HG03064 (cell line): ENCODE measurements around the gene TRIM5.
"Not testable (repeated sequence)": the region's sequence is repeated elsewhere in the genome, so short reads cannot be mapped to it uniquely, and the experiment has no call there.

Experiments
- ATAC-seq: cut with Tn5 transposase; IDR thresholded peaks from one replicate; pipeline ENCODE4 v1.9.1; 2021; ENCODE audit warnings: low read depth; ENCODE audit not compliant: unreplicated experiment

TRIM5 gene, protein sequence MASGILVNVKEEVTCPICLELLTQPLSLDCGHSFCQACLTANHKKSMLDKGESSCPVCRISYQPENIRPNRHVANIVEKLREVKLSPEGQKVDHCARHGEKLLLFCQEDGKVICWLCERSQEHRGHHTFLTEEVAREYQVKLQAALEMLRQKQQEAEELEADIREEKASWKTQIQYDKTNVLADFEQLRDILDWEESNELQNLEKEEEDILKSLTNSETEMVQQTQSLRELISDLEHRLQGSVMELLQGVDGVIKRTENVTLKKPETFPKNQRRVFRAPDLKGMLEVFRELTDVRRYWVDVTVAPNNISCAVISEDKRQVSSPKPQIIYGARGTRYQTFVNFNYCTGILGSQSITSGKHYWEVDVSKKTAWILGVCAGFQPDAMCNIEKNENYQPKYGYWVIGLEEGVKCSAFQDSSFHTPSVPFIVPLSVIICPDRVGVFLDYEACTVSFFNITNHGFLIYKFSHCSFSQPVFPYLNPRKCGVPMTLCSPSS

GRCh38 chr11:5684646-5685362 lies at the start of gene TRIM5:
TSS of gene TRIM5 (minus strand) at chr11:5685074. CDS start at chr11:5680177, 4,897 bp downstream.
- ATAC-seq: peak; percentile 75

- ATAC-seq: no peak
Observed at GRCh38 chr11:5727691-5728090, 42.8 kb upstream of the TRIM5 start.

GRCh38 chr11:5726351-5726750 lies 41.5 kb upstream of the TRIM5 start:
- ATAC-seq: no peak

DNA sequence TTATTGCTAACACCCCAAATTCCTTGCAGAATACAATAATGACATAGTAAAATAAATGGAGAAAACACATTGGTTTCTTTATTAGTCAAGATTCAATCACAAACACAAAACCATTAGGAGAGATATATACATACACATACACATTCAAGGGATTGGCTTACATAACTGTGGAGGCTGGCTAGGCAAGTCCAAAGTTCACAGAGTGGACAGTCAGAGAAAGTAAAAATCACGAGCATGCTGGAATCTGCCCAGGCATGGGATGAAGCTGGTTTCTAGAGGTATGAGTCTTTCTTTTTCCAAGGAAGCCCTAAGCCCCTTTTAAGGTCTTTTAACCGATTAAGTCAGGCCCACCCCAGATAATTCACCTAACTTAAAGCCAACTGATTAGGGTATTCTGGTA lies 37.7 kb upstream of the TRIM5 start:
- ATAC-seq: no peak

DNA sequence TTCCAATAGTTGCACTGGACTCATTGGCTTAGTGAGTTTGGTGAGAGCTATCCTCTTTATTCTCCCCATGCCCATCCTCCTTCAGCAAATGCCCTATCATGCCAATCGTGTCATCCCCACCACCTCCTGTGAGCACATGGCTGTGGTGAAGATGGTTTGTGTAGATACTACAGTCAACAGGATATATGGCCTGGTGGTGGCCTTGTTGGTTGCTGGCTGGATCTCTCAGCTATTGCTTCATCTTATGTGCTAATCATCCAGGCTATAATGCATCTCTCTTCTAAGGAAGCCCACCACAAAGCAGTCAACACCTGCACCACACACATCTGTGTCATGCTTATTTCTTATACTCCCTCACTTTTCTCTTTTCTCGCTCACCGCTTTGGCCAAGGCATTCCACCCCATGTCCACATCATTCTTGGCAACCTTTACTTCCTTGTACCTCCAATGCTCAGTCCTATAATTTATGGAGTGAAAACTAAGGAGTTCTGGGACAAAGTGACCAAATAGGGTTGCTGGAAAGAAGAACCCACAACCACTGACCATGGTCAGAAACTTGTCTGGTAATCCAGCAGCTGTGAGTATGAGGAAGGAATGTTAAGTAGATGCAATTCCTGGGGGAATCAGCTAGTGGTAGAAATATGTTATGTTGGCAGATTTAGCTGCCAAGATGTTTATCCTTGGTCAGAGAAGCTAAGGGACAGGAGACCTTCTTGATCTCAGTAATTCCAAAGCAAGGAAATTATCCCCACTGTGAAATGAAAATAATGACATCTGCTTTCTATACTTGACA lies 35.0 kb upstream of the TRIM5 start:
- ATAC-seq: no peak

- not testable (repeated sequence) for ATAC-seq
Observed at GRCh38 chr11:5716518-5716917, 31.6 kb upstream of the TRIM5 start.

DNA sequence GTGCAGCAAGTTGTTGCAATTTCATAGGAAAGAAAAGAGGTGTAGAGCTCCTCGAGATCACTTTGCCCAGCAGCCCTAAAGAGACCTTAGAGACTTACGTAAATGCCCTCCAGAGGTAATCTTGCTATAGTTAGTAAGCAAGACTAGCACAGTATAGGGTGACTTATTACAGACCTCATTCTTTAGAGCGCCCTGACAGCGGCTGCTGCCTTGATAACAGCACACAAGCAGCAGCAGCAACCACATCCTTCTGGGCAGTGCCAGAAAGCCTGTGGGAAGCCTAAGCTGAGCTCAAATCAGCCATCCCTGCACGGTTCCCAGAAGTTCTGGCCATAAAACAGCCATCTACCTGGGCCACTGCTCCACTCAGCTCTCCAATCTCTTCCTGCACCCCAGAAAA lies 28.8 kb upstream of the TRIM5 start:
- no peak for ATAC-seq

DNA sequence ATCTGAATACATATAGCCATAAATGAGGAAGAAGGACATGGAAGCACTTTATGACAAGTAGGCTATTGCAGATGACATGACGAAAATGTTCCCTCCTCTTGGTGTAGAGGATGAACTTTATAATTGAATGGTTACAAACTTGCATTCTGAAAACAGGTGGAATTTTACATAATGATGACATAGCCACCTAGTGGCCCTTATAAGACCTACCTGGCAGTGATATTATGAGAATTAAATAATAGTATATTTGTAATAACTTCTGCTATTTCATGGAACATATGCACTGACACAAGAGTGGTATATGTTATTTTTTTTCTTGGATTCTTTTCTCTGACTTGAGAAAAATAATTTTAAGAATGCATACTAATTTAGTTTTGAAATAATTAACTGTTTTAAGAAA lies 27.6 kb upstream of the TRIM5 start:
- no peak for ATAC-seq

GRCh38 chr11:5705688-5706087 lies 20.8 kb upstream of the TRIM5 start:
- no peak for ATAC-seq

DNA sequence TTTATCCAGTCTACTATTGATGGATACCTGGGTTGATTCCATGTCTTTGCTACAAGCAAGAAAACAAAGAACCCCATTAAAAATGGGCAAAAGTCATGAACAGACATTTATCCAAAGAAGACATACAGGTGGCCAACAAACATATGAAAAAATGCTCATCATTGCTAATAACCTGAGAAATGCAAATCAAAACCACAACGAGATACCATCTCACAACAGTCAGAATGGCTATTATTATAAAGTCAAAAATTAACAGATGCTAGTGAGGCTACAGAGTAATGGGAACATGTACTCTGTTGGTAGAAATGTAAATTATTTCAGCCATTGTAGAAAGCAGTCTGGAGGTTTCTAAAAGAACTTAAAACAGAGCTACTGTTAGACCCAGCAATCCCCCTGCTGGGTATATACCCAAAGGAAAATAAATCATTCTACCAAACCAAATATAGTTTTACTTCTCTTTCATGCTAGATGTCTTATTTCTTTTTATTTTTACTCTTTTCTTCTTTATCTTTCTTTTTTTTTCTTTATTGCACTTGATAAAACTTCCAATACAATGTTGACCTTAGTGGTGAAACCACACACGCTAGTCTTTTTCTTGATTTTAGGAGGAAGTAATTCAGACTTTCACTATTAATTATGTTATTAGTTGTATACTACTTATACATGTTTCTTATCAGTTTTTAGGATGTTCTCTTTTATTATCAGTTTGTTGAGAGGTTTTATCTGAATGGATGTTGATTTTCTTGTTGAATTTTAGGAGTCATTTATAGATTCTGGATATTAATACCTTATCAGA lies 19.1 kb upstream of the TRIM5 start:
- peak; percentile 72 for ATAC-seq

GRCh38 chr11:5701055-5701577 lies 16.2 kb upstream of the TRIM5 start:
- no peak for ATAC-seq

- ATAC-seq: no peak
Observed at GRCh38 chr11:5700421-5701054, 15.7 kb upstream of the TRIM5 start.

DNA sequence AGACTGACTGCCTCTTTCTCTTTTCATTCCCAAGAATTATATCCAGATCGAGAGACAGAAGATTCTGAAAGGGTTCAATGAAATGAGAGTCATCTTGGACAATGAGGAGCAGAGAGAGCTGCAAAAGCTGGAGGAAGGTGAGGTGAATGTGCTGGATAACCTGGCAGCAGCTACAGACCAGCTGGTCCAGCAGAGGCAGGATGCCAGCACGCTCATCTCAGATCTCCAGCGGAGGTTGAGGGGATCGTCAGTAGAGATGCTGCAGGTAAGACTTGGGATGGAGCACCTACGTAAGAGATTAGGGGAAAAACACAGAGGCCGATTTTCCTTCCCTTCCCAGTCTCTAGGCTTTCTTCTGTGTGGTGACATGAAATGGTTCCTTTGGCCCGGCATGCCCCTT lies 13.4 kb upstream of the TRIM5 start:
- no peak for ATAC-seq

DNA sequence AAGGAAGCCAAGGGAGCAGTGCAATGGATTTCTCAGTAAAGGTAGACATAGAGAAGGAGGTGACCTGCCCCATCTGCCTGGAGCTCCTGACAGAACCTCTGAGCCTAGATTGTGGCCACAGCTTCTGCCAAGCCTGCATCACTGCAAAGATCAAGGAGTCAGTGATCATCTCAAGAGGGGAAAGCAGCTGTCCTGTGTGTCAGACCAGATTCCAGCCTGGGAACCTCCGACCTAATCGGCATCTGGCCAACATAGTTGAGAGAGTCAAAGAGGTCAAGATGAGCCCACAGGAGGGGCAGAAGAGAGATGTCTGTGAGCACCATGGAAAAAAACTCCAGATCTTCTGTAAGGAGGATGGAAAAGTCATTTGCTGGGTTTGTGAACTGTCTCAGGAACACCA lies 11.3 kb upstream of the TRIM5 start:
- ATAC-seq: no peak

DNA sequence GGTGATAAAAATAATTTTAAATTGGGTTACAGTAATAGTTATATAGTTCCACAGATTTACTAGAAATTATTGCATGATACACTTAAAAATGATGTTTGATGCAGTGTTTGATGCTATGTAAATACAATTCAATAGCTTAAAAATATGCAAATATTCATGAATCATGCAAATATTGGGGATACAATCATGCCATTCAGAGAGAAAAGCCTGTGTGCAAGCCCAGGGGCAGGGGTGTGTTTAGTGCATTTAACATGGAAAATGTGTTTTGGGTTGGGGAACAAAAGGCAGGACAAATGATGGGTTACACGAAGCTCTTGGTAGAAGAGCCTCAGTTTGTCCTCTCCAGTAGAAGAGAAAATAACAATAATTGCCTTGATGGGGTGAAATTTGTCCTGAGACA lies 10.7 kb upstream of the TRIM5 start:
- no peak for ATAC-seq

GRCh38 chr11:5694642-5695041 lies 9.8 kb upstream of the TRIM5 start:
- no peak for ATAC-seq

- no peak for ATAC-seq
Observed at GRCh38 chr11:5691964-5692361, 7.1 kb upstream of the TRIM5 start.

GRCh38 chr11:5691238-5691963 lies 6.5 kb upstream of the TRIM5 start:
- ATAC-seq: not testable (repeated sequence)

GRCh38 chr11:5690736-5691135 lies 5.9 kb upstream of the TRIM5 start:
- no peak for ATAC-seq
